GM12878 (cell line): ENCODE results near the gene KCND3. TPM values are rescaled to one million over a fixed set of nuclear protein-coding genes. Genes with fewer than 3 reads are reported as not detected.
A peak's percentile ranks its signal among the peaks of the same experiment; 100 is the strongest.

Experiments used
- ATAC-seq: fragments of 200-7000 bp; cut with Tn5 transposase; 3 replicates; pipeline ENCODE4 v1.9.1; 2020; ENCODE audit warnings: mild to moderate bottlenecking, moderate library complexity
- BruUV-seq: library from RNA; stranded (reverse); fragments of 400-500 nt; replicated peaks from 2 replicates; lab custom pipeline; 2021; lab: Mats Ljungman, UMichigan
- CTCF ChIA-PET: fragments of 300-600 bp; sonication (Branson Sonifier 250); formaldehyde crosslinking; extraction: SDS; loops from one replicate; lab custom pipeline; 2021; ENCODE audit warnings: inconsistent platforms; lab: Yijun Ruan, JAX
- POLR2A ChIA-PET: fragments of 350-600 bp; formaldehyde crosslinking; extraction: SDS; loops from one replicate; lab custom pipeline; 2021; ENCODE audit warnings: inconsistent platforms; lab: Charles Lee
- RAD21 ChIA-PET: fragments of 300-600 bp; sonication (Branson Sonifier 250); formaldehyde crosslinking; loops from one replicate; lab custom pipeline; 2023; ENCODE audit warnings: antibody characterized with exemption; ENCODE audit not compliant: unreplicated experiment; lab: Charles Lee
- SMC1A ChIA-PET: fragments of 300-600 bp; sonication (Branson Sonifier 250); formaldehyde crosslinking; loops from one replicate; lab custom pipeline; 2023; ENCODE audit not compliant: unreplicated experiment, uncharacterized antibody; lab: Charles Lee
- DNase-seq: peaks from one replicate; pipeline ENCODE4 v3.0.0-alpha.2; 2011; ENCODE audit warnings: low read depth, low spot score
- FAIRE-seq: peaks from 3 replicates; lab custom pipeline; 2011; peaks lifted over from hg19 to GRCh38; lab: Jason Lieb, UNC
- H2AFZ ChIP-seq: 2 replicates; pipeline ENCODE4 v1.6.0; 2011; ENCODE audit warnings: low read depth, low read length, control low read depth; ENCODE audit not compliant: control insufficient read depth
- H3K27ac ChIP-seq: 2 replicates; pipeline ENCODE4 v1.5.1; 2011; ENCODE audit warnings: control low read depth; ENCODE audit not compliant: control insufficient read depth, insufficient read depth
- H3K27me3 ChIP-seq, 2 experiments: replicated peaks in 1 of 2; 2 replicates each; pipeline versions ENCODE4 v1.6.0 to v1.6.1; 2011; ENCODE audit warnings: low read length in 1 of 2; ENCODE audit not compliant: control insufficient read depth in 2 of 2, insufficient read depth in 2 of 2
- H3K36me3 ChIP-seq, 2 experiments: 2 replicates each; pipeline ENCODE4 v1.5.1; 2011; ENCODE audit warnings: low read length in 1 of 2; ENCODE audit not compliant: control insufficient read depth in 2 of 2, insufficient read depth in 2 of 2
- H3K4me1 ChIP-seq: 2 replicates; pipeline ENCODE4 v1.6.1; 2011; ENCODE audit warnings: mild to moderate bottlenecking, low read length, moderate library complexity, mixed read lengths; ENCODE audit not compliant: control insufficient read depth, insufficient read depth
- H3K4me2 ChIP-seq: 2 replicates; pipeline ENCODE4 v1.6.0; 2011; ENCODE audit warnings: control low read depth; ENCODE audit not compliant: control insufficient read depth, insufficient read depth
- H3K4me3 ChIP-seq: fragments of 200-600 bp; sonication (generic); 2 replicates; pipeline ENCODE4 v1.5.1; 2016
- H3K79me2 ChIP-seq: 2 replicates; pipeline ENCODE4 v1.6.0; 2011; ENCODE audit warnings: low read length; ENCODE audit not compliant: control insufficient read depth, insufficient read depth
- H3K9ac ChIP-seq: 2 replicates; pipeline ENCODE4 v1.8.0; 2011; ENCODE audit warnings: low read length, control low read depth, mixed read lengths; ENCODE audit not compliant: control insufficient read depth, insufficient read depth
- H3K9me3 ChIP-seq: replicated peaks from 3 replicates; pipeline ENCODE4 v1.5.1; 2011; ENCODE audit warnings: mild to moderate bottlenecking, low read length; ENCODE audit not compliant: control insufficient read depth, insufficient read depth
- H4K20me1 ChIP-seq: 2 replicates; pipeline ENCODE4 v1.6.0; 2011; ENCODE audit not compliant: control insufficient read depth, insufficient read depth
- ETV6 ChIP-seq, 2 experiments: fragments of 450-650 bp in 1 of 2; IDR thresholded peaks in 1 of 2; conservative IDR thresholded peaks in 1 of 2; 2 replicates each; pipeline ENCODE4 v1.6.1; 2014; ENCODE audit warnings: antibody characterized with exemption in 1 of 2, borderline replicate concordance in 1 of 2, low read depth in 1 of 2, mild to moderate bottlenecking in 1 of 2, moderate library complexity in 1 of 2
- FOXK2 ChIP-seq: fragments of 450-650 bp; IDR thresholded peaks from 2 replicates; pipeline ENCODE4 v1.6.1; 2017; ENCODE audit warnings: mild to moderate bottlenecking, moderate library complexity
- LARP7 ChIP-seq: fragments of 450-650 bp; IDR thresholded peaks from 2 replicates; pipeline ENCODE4 v1.6.1; 2017; ENCODE audit warnings: mild to moderate bottlenecking
- NFYB ChIP-seq: IDR thresholded peaks from 2 replicates; pipeline ENCODE4 v1.6.1; 2011; ENCODE audit warnings: low read depth, mild to moderate bottlenecking, low read length, improper control_type of control experiment, moderate library complexity; ENCODE audit not compliant: insufficient read depth
- NR2F1 ChIP-seq: fragments of 450-650 bp; conservative IDR thresholded peaks from 2 replicates; pipeline ENCODE4 v1.6.1; 2017; ENCODE audit warnings: mild to moderate bottlenecking
- PML ChIP-seq: IDR thresholded peaks from 2 replicates; pipeline ENCODE4 v1.6.1; 2012; ENCODE audit warnings: low read length, inconsistent platforms
- POLR2AphosphoS2 ChIP-seq: IDR thresholded peaks from 2 replicates; pipeline ENCODE4 v1.6.1; 2011; ENCODE audit warnings: low read depth, mild to moderate bottlenecking, low read length, improper control_type of control experiment, moderate library complexity
- SP1 ChIP-seq: IDR thresholded peaks from one replicate; pipeline ENCODE4 v1.6.1; 2011; ENCODE audit warnings: low read depth, low read length
- SRF ChIP-seq, 2 experiments: IDR thresholded peaks; 2 replicates each; pipeline ENCODE4 v1.6.1; 2011; ENCODE audit warnings: low read depth in 2 of 2, low read length in 2 of 2, mild to moderate bottlenecking in 1 of 2, moderate library complexity in 1 of 2
- ZBED1 ChIP-seq: IDR thresholded peaks from 2 replicates; pipeline ENCODE4 v1.6.1; 2016; ENCODE audit warnings: borderline replicate concordance
- WGBS: methylation state at CpG from one replicate; pipeline ENCODE4 v1.1.6; 2016; ENCODE audit warnings: low lambda C conversion rate; ENCODE audit not compliant: insufficient replicate concordance, insufficient coverage; ENCODE audit errors: missing lambda C conversion rate; 5-methylcytosine and 5-hydroxymethylcytosine counted together
- in situ Hi-C: fragments of 300-500 bp; cut with MboI; formaldehyde crosslinking; loops from 9 replicates; pipeline ENCODE4 v1.14.3; 2018; ENCODE audit warnings: mixed read lengths
- intact Hi-C: fragments of 100-400 bp; cut with micrococcal nuclease; formaldehyde crosslinking; loops from one replicate; pipeline ENCODE4 v1.14.2; 2022; ENCODE audit not compliant: unreplicated experiment
- polyA plus RNA-seq, 11 experiments: library from polyadenylated mRNA; depleted of rRNA in 4 of 11; unstranded in 6 of 11; stranded (reverse) in 5 of 11; fragments of >200 nt; fragmentation: Nextera tagmentation in 4 of 11; fragmentation: Illumina TruSeq in 1 of 11; extraction: Ambion mirVana in 4 of 11; extraction: Trizol in 1 of 11; gene quantifications; 1 replicate in 1 of 11; 2 replicates in 10 of 11; pipeline versions ENCODE4 v1.2.1 to v1.2.3, GENCODE V29; 2011 to 2016; ENCODE audit warnings: inconsistent platforms in 2 of 11, missing spikeins in 2 of 11, low read depth in 1 of 11
- total RNA-seq, 4 experiments: library from RNA; depleted of rRNA in 3 of 4; stranded (reverse); fragments of >200 nt in 3 of 4; fragmentation: Illumina TruSeq in 1 of 4; extraction: Trizol in 1 of 4; gene quantifications; 2 replicates each; pipeline versions ENCODE4 v1.2.1 to v1.2.3, GENCODE V29; 2013 to 2021
- TF ChIP-seq, protein P1 (sequence below): IDR thresholded peaks from 2 replicates; pipeline ENCODE4 v1.6.1; 2011; ENCODE audit warnings: mild to moderate bottlenecking, low read depth, low read length, moderate library complexity; ENCODE audit not compliant: insufficient replicate concordance
- TF ChIP-seq, protein P2 (sequence below): fragments of 150-350 bp; IDR thresholded peaks from 2 replicates; pipeline ENCODE4 v1.6.1; 2016; ENCODE audit warnings: low read depth, low read length

KCND3 gene
- total and polyA plus RNA-seq, 10 of the 15 experiments (the other 5 are each of a cell fraction or from before 2014, with no cell fraction given), result 0.02 TPM; not detected in 9

DNA sequence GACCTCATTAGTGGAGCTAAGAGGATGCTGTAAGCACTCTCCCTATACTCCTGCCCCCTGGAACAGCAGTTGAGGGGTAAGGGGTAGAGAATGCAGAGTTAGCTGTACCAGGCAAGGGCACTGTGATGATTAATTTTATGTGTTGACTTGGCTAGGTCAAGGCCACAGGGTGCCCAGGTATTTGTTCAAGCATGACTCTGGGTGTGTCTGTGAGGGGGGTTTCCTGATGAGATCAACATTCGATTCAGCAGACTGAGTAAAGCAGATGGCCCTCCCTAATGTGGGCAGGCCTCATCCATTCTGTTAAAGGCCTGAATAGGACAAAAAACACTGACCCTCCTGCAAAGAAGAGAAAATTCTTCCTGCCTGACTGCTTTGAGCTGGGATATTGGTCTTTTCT is 110.8 kb downstream of the KCND3 start:
- Histone ChIP-seq H3K9ac (no peak overlapping the region), H3K4me1 (no peaks in the 10 kb centered on the region), H3K79me2 (no peaks in the 10 kb centered on the region), H3K27ac (no peak overlapping the region), H4K20me1 (no peaks in the 10 kb centered on the region), H3K4me3 (no peak overlapping the region), H3K9me3 (no peaks in the 10 kb centered on the region), H3K27me3 (peaks cover 0 to 6% of the 10 kb centered on the region in 2 experiments; a peak in 3 of 4 replicates), H3K36me3 (no peaks in the 10 kb centered on the region), H2AFZ (no peak overlapping the region), H3K4me2 (no peak overlapping the region)
- intact Hi-C loops (no loop called here), in situ Hi-C loops (no loop called here)
- ChIA-PET CTCF (interaction anchor here (0.6 kb wide), 1 partner anchor 59 kb away, joined by 4 read pairs; no protein-coding TSS in a partner anchor), SMC1A (interaction anchor here (0.6 to 1.5 kb wide), 3 partner anchors 12 to 1334 kb away, joined by 3 read pairs; no protein-coding TSS in a partner anchor), RAD21 (no interaction called here), POLR2A (no interaction called here)
- FAIRE-seq (no peak), DNase-seq (peak; percentile 4), ATAC-seq (peak; percentile 91)
- no TSS peak for BruUV-seq
- TF ChIP-seq NR2F1 (peak; percentile 27; the same call in 1 of the 2 replicates), LARP7 (no peak), SRF (IDR thresholded peaks at IDR 0.05; ENCODE audit: low read depth in 2 of 2, low read length in 2 of 2) (0 out of 4 replicates have a peak, but pooled peaks of 1 of the 2 experiments have one; percentile 9), POLR2AphosphoS2 (no peak)
- TF ChIP-seq, protein P1, sequence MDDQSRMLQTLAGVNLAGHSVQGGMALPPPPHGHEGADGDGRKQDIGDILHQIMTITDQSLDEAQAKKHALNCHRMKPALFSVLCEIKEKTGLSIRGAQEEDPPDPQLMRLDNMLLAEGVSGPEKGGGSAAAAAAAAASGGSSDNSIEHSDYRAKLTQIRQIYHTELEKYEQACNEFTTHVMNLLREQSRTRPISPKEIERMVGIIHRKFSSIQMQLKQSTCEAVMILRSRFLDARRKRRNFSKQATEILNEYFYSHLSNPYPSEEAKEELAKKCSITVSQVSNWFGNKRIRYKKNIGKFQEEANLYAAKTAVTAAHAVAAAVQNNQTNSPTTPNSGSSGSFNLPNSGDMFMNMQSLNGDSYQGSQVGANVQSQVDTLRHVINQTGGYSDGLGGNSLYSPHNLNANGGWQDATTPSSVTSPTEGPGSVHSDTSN, result no peak
- 0% methylated on average over 1 of the region's 1 CpG for WGBS

DNA sequence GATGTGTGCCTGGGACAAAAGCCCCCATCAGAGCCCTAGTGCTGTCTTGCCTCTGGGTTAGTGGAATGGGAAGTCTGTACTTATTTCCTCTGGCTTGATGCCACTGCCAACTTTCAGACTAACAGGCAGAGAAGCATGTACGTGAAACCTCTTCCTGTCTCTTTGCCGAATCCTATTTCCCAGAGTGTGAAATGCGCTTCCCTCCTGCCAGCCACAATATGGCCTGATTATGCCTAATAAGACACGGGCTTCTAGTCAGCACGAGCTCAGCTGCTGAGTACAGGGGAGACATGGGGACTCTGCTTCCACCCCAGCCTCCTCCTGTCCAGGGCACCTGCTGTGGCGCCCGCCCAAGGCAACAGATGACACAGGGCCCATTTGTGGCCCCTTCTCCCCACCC is 111.4 kb downstream of the KCND3 start:
- H3K79me2 ChIP-seq, result no peaks in the 10 kb centered on the region
- no peak overlapping the region for H2AFZ ChIP-seq
- RAD21 ChIA-PET, result no interaction called here
- H3K4me3 ChIP-seq, result no peak overlapping the region
- H3K9ac ChIP-seq, result no peak overlapping the region
- intact Hi-C loops (no loop called here), in situ Hi-C loops (no loop called here)
- 63% methylated on average over 7 of the region's 7 CpGs for WGBS
- no peaks in the 10 kb centered on the region for H3K9me3 ChIP-seq
- peaks cover 0 to 6% of the 10 kb centered on the region in 2 experiments for H3K27me3 ChIP-seq
- SMC1A ChIA-PET, result interaction anchor here (0.6 kb wide), 1 partner anchor 573 kb away, joined by 3 read pairs; no protein-coding TSS in a partner anchor
- BruUV-seq, result no TSS peak
- ATAC-seq, result peak; percentile 10; the same call in 2 of the 3 replicates
- no peaks in the 10 kb centered on the region for H3K4me1 ChIP-seq
- H3K36me3 ChIP-seq, result no peaks in the 10 kb centered on the region
- FAIRE-seq, result no peak
- CTCF ChIA-PET, result interaction anchor here (0.6 kb wide), 1 partner anchor 59 kb away, joined by 4 read pairs; no protein-coding TSS in a partner anchor
- no peak for DNase-seq
- no peak overlapping the region for H3K27ac ChIP-seq
- no peaks in the 10 kb centered on the region for H4K20me1 ChIP-seq
- POLR2A ChIA-PET, result no interaction called here
- no peak overlapping the region for H3K4me2 ChIP-seq
- TF ChIP-seq ZBED1, result no peak
- TF ChIP-seq, protein P2, sequence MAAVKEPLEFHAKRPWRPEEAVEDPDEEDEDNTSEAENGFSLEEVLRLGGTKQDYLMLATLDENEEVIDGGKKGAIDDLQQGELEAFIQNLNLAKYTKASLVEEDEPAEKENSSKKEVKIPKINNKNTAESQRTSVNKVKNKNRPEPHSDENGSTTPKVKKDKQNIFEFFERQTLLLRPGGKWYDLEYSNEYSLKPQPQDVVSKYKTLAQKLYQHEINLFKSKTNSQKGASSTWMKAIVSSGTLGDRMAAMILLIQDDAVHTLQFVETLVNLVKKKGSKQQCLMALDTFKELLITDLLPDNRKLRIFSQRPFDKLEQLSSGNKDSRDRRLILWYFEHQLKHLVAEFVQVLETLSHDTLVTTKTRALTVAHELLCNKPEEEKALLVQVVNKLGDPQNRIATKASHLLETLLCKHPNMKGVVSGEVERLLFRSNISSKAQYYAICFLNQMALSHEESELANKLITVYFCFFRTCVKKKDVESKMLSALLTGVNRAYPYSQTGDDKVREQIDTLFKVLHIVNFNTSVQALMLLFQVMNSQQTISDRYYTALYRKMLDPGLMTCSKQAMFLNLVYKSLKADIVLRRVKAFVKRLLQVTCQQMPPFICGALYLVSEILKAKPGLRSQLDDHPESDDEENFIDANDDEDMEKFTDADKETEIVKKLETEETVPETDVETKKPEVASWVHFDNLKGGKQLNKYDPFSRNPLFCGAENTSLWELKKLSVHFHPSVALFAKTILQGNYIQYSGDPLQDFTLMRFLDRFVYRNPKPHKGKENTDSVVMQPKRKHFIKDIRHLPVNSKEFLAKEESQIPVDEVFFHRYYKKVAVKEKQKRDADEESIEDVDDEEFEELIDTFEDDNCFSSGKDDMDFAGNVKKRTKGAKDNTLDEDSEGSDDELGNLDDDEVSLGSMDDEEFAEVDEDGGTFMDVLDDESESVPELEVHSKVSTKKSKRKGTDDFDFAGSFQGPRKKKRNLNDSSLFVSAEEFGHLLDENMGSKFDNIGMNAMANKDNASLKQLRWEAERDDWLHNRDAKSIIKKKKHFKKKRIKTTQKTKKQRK, result no peak
- no peak for TF ChIP-seq NFYB
- TF ChIP-seq ETV6 (conservative IDR thresholded peaks at IDR 0.05 in 1 of 2, IDR thresholded peaks at IDR 0.05 in 1 of 2; ENCODE audit: borderline replicate concordance in 1 of 2, low read depth in 1 of 2), result no peak
- no peak for TF ChIP-seq FOXK2
- no peak for TF ChIP-seq SP1
- TF ChIP-seq PML, result no peak
